Measurements from ENCODE around the gene PROSER2.

DNA sequence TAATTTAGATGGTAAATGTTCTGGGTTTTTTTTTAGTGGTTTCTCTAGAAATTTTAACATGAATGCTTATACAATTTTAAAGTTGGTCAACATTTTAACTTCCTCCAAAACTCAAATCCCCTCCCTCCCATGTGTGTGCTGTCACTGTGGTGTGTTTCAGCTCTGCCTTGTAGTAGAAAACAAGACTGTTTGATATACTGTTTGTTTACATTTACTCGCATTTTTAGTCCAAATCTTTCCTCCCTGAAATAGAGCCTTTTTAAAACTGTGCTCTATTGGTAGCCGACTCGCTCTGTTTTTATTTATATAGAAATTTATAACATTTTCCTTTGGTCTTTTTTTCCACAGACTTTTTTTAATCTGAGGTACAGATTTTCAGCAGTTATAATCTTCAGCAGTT, 19.3 kb downstream of the PROSER2 start:
- TF ChIP-seq POLR2A (IDR thresholded peaks at IDR 0.05; ENCODE audit: low read length) (no peak), GATA1 (IDR thresholded peaks at IDR 0.05; ENCODE audit: low read depth, low read length) (no peak)
